ENCODE results near the gene KLHL35. TPM values are rescaled to one million over a fixed set of nuclear protein-coding genes. Genes with fewer than 3 reads are reported as not detected.

Gene KLHL35
- total RNA-seq, 3 donors from 2014 or later: 1.6 to 2.7 (median 2.6) TPM

- TF ChIP-seq, protein P1, sequence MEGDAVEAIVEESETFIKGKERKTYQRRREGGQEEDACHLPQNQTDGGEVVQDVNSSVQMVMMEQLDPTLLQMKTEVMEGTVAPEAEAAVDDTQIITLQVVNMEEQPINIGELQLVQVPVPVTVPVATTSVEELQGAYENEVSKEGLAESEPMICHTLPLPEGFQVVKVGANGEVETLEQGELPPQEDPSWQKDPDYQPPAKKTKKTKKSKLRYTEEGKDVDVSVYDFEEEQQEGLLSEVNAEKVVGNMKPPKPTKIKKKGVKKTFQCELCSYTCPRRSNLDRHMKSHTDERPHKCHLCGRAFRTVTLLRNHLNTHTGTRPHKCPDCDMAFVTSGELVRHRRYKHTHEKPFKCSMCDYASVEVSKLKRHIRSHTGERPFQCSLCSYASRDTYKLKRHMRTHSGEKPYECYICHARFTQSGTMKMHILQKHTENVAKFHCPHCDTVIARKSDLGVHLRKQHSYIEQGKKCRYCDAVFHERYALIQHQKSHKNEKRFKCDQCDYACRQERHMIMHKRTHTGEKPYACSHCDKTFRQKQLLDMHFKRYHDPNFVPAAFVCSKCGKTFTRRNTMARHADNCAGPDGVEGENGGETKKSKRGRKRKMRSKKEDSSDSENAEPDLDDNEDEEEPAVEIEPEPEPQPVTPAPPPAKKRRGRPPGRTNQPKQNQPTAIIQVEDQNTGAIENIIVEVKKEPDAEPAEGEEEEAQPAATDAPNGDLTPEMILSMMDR (IDR thresholded peaks at IDR 0.05): no peak
- TF ChIP-seq POLR2A (IDR thresholded peaks at IDR 0.05) (no peak), POLR2AphosphoS5 (IDR thresholded peaks at IDR 0.05) (no peak)
- H3K36me3 ChIP-seq: no peaks in the 10 kb centered on the region
- intact Hi-C loops (cut with DNase I; ENCODE audit: low total_unique reads): no loop called here
- DNase-seq (ENCODE audit: low spot score in 2 of 2): no peak
- H3K4me3 ChIP-seq: no peak overlapping the region
- no peaks in the 10 kb centered on the region for H3K9me3 ChIP-seq
- H3K27me3 ChIP-seq: no peaks in the 10 kb centered on the region
- peaks cover 3% of the 10 kb centered on the region in 2 donors for H3K4me1 ChIP-seq
- no peak overlapping the region for H3K27ac ChIP-seq
These were observed 39.2 kb upstream of the KLHL35 start for GRCh38 chr11:75472081-75472732.

- Histone ChIP-seq H3K9me3 (no peaks in the 10 kb centered on the region), H3K36me3 (no peaks in the 10 kb centered on the region), H3K4me1 (peaks cover 3% of the 10 kb centered on the region in 2 donors), H3K27me3 (no peaks in the 10 kb centered on the region), H3K27ac (no peak overlapping the region), H3K4me3 (no peak overlapping the region)
- TF ChIP-seq POLR2A (IDR thresholded peaks at IDR 0.05) (no peak), POLR2AphosphoS5 (IDR thresholded peaks at IDR 0.05) (no peak)
- TF ChIP-seq, protein P1 (IDR thresholded peaks at IDR 0.05): no peak
- no peak for DNase-seq (ENCODE audit: low spot score in 2 of 2)
- intact Hi-C loops (cut with DNase I; ENCODE audit: low total_unique reads): no loop called here
These were observed 38.4 kb upstream of the KLHL35 start for GRCh38 chr11:75471176-75471973.

DNA sequence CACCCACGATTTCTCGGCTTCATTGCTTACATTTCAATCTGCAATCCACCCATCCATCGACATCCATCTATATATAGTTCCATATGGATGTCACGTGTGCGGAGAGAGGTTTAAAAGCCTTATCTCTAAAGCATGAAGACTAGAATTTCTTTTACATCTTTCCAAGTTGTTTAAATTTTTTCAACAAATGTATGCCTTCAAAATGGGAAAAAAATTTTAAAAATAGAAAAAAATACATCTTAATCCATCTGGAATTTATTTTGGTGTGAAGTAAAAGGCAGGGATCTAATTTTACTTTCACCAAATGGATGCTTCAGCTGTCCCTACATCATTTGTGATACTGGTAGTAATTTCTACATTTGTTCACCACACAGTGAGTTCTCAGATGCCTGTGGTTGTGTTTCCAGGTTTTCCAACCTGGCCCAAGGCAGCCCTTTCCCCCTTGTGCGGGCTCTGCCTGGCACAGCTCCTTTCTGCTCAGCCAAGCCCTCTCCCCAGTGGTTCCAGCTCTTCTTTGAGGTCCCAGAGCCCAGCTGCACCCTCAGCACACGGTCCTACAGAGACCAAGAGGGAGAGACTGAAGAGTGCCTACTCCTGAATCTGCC is 37.6 kb upstream of the KLHL35 start:
- H3K36me3 ChIP-seq: no peaks in the 10 kb centered on the region
- H3K27me3 ChIP-seq: no peaks in the 10 kb centered on the region
- no peak for DNase-seq (ENCODE audit: low spot score in 2 of 2)
- no peaks in the 10 kb centered on the region for H3K9me3 ChIP-seq
- no peak overlapping the region for H3K4me3 ChIP-seq
- H3K27ac ChIP-seq: no peak overlapping the region
- intact Hi-C loops (cut with DNase I; ENCODE audit: low total_unique reads): no loop called here
- H3K4me1 ChIP-seq: peaks cover 3% of the 10 kb centered on the region in 2 donors
- TF ChIP-seq, protein P1 (IDR thresholded peaks at IDR 0.05): no peak
- TF ChIP-seq POLR2AphosphoS5 (IDR thresholded peaks at IDR 0.05) (no peak), POLR2A (IDR thresholded peaks at IDR 0.05) (no peak)

GRCh38 chr11:75469785-75470405 is 36.9 kb upstream of the KLHL35 start:
- DNase-seq (ENCODE audit: low spot score in 2 of 2): no peak
- intact Hi-C loops (cut with DNase I; ENCODE audit: low total_unique reads): no loop called here
- no peaks in the 10 kb centered on the region for H3K9me3 ChIP-seq
- H3K27me3 ChIP-seq: no peaks in the 10 kb centered on the region
- H3K4me1 ChIP-seq: peaks cover 0 to 2% of the 10 kb centered on the region in 2 donors
- no peak overlapping the region for H3K27ac ChIP-seq
- H3K4me3 ChIP-seq: no peak overlapping the region
- H3K36me3 ChIP-seq: no peaks in the 10 kb centered on the region
- TF ChIP-seq POLR2A (IDR thresholded peaks at IDR 0.05) (no peak), POLR2AphosphoS5 (IDR thresholded peaks at IDR 0.05) (no peak)
- TF ChIP-seq, protein P1 (IDR thresholded peaks at IDR 0.05): no peak
